Endothelial cell of hepatic sinusoid (primary cell): ENCODE results near the gene CBLB.

Experiments
- in situ Hi-C: cut with HindIII; loops from 2 replicates; pipeline ENCODE4 v1.10.0; 2017; ENCODE audit warnings: low sequenced_read_pairs

The CBLB gene

DNA sequence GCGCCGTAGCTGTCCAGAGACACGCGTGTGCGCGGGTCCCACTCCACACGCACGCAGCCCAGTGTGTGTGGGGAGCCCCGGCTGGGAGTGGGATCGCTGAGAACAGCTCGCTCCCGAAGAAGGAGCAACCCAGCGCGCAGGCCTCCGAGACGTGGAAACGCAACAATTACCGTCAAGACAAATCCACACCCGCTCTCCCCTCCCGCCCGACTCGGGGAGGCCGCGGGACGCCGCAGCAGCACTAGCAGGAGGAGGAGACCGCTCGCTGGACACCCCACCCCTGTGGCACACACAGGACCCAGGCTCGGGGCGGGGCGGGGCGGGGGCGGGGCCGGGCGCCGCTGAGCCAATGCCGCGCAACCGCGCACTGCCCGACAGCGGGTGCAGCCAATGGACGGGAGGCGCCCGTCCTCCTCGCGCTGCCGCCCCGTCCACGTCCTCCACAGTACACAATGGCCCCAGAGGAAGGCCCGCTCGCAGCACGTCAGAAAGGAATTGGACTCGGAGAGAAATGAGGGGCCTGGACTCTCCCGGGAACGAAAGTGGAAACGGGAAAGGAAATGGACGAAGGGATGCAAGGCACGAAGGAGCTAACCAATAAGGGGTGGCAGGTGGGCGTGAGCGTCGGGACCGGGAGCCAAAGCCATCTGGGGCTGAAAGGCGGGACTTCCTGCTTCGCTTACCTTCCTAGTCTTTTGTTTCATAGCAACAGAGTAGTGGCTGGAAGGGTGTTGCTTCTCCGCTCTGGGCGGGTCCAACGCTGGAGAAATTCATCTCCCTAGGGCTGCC is at the start of gene CBLB:
Gene CBLB (minus strand): TSS at position 271 of the 789 bp plus-strand sequence. CDS start 1,435 bp downstream, outside the sequence.
- in situ Hi-C loops: no loop called here

DNA sequence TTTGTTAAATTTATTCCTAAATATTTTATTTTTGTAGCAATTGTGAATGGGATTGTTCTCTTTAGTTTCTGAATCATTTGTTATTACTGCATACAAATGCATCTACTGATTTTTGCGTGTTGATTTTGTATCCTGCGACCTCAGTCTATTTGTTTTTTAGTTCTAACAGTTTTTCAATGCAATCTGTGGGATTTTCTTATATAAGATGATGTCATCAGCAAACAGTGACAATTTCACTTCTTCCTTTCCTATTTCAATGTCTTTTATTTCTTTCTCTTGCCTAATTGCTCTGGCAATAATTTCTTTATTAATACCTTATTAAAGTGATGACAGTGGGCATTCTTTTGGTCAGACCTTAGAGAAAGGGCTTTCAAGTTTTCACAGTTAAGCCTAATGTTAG is 48.0 kb upstream of the CBLB start:
- in situ Hi-C loops: no loop called here

DNA sequence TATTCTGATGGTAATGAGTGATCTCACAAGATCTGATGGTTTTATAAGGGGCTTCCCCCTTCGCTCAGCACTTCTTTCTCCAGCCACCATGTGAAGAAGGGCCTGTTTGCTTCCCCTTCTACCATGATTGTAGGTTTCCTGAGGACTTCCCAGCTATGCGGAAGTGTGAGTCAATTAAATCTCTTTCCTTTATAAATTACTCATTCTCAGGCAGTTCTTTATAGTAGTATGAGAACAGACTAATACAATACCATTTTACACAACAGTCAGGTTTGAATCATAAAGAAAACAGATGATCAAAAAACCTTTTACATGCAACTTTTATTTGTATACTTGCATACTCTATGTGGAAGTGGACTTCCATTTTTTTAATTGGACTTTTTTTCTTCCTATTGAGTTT is 46.7 kb upstream of the CBLB start:
- in situ Hi-C loops: no loop called here

DNA sequence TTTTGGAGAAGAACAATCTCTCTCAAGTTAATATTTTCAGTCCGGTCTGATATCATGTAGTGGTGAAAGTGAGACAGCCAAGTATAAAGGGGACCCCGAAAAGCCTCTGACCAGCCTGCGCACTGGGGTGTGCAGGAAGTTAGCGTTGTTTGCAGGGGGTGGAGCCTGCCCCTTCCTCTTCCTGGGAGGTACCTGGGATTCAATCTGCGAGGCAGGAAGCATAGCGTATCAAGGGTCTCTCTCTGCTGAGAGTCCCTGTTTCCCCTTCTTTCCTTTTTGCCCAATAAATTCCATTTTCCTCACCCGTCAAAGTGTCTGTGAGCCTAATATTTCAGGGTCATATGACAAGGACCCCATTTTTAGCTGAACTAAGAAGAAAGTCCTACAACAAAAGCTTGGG is 44.8 kb upstream of the CBLB start:
- in situ Hi-C loops: no loop called here

DNA sequence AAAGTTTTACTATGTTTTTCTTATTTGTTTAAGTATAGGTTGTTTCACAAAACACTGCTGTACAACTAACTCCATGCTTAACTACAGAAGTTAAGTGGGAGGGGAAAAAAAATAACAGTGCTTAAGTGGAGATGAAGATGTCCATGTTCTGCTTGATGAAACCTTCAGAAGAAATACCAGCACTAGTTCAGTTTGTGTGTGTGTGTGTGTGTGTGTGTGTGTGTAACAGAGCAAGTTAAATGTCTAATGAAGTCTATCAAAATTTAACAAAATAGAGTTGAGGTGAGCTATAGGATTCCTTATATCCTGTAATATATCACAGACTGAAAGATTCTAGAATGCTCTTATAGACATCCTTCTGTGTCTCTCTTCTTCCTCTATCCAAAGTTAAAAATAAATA is 44.1 kb upstream of the CBLB start:
- in situ Hi-C loops: no loop called here

DNA sequence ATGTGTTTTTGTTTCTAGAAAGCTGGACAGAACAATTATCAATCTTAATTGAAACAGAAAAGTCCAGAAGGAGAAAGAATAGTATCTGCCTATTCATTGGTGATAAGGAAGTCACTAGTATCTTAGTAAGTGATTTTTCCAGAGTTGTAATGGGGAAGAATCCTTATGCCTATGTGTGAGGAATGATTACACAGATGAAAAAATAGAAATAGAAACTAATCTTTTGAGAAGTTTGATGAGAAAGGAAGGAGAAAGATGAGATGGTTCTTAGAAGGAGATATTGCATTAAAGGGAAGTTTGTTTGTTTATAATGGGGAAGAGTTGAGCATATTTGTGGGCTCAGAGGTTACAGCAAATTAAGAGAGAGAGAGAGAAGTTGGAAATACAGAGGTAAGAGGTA is 42.7 kb upstream of the CBLB start:
- in situ Hi-C loops: no loop called here

DNA sequence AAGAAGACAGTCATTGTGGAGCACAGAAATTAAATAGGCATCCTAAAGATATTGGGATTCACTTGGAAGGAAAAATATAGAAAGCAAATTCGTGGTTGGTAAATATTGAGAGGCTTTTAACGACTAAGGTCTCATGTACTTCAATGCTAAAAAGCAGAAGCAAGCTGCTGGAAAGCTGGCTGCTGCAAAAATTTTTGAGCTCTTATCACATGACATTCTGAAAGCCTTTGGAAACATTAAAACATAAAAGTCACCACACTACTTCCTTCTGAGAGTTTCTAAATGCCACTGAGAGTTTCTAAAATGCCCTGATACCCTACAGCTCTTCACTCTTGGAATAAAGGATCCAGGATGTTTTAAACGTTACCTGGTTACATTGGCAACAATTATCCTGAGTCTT is 39.0 kb upstream of the CBLB start:
- in situ Hi-C loops: no loop called here

DNA sequence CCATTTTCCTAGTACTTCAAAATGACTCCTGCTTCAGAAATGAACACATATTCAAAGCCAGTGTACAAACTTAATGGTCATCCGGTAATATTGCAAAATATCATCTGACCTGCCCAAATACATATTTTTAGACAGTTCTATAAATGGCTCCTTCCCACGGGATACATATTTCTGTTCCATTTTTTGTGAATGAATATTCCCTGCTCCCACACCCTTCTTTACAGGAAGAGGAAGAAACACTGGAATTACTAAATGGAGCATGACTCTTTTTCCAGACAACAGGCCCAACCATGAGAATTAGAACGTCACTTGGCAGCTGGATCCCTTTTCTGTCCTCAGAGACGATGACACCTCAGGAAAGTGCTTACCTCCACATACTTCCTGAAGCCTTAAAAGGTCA is 38.0 kb upstream of the CBLB start:
- in situ Hi-C loops: no loop called here

DNA sequence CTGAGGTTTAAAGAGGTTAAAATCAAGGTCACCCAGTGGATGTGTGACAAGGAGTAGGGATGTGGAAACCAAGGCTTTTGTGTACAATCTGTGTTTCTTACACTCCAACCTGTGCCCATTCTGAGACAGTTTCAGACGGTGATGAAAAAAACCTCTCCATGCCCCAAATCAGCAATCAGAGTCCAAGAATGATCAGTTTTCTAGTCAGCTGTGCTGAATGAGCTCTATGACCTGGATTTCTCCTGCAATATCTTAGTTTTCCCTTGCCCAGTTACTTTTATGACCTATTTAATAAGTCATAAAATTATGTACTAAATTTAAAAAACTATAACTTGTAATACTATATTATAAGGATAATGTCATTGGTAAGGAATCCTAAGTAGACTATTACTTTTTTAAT is 37.5 kb upstream of the CBLB start:
- in situ Hi-C loops: no loop called here

DNA sequence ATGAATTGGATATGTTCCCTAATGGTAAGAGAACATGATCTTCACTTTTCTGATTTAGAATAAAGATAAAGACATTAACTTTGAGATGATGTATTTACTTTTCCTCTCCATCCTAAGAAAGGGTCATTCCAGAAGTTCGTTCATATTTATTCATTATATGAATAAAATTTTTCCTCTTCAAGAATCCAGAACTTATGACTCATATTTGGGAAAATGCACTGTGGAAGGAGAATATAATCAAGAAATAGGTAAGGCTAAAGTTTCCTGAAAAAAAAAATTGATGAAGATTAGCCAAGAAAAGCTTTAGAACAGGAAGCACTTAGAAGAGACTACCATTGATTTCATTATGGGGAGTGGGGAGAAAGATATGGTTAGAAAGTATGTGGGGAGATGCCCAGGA is 36.5 kb upstream of the CBLB start:
- in situ Hi-C loops: no loop called here

DNA sequence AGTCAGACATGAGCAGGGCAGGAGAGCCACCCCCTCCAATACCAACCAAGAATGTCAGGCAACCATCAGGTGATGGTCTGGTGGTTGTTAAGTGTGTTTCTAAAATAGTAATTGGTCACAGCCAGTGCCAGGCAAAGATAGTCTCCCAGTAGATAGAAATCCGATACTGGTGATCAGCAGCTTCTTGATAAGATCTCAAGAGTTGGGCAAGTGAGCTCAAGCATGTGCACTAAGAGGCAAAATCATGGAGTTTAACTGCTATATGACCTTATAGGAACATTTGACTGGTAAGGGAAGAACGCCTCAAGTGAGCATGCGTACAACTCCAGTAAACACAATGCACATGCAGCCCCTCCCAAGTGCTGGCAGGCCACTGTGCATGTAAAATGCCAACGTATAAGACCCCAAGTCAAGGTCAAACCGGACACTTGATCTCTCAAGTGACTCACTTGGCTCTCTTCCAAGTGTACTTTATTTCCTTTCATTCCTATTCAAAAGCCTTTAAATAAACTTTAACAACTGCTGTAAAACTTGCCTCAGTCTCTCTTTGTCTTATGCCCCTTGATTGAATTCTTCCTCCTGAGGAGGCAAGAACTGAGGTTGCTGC is 36.0 kb upstream of the CBLB start:
- in situ Hi-C loops: no loop called here

DNA sequence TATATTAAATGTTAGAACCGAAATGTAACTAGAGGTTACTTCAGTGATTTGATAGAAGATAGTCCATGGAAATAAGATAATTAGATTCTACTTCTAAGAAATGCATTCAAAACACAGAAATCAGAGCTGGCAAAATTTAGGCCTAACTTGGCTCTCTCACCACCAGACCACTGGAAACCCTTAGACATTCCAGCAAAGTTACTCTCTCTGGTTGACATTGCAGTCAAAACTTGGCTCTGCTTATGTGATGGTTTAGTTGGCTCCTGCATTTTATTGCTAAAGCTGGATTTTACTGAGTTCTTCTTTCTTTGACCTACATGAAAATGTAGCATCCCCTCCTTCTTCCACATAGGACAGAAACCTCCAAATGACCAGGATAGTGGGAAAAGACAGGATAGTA is 35.4 kb upstream of the CBLB start:
- in situ Hi-C loops: no loop called here

DNA sequence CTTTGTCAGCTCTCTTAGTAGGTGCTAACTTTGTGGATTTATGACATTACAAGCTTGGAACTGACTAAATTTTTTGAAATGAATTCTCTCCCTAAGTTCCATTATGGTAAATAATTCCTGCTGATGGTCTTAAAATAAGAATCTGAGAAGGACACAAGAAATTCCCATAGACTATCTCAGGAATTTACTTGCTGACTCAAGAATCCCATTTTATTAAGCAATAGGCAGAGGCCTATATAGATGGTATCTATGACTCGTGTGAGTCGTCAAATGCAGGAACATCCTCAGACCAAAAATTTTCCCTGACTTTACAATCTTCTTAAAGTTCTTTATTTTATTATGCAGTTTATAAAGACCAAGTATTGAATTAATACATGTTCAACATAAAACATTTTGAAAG is 30.7 kb upstream of the CBLB start:
- in situ Hi-C loops: no loop called here

DNA sequence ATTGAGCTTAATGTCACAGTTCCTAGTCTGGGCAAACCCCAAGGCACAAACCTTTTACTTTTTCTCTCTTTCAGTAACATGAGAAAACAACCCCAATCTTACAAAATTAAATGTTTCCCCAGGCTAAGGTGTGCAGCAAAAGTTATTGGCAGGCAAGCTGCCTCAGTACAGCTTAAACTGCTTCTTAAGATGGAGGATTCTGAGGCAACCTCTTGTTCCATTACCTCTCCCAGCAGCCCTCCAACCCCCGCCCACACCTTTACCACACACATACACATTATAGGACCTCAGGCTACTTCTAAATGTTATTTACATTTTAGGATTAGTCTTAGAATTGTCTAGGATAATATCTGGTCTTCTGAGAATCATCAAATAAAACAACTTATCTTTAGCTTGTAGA is 22.3 kb upstream of the CBLB start:
- in situ Hi-C loops: no loop called here

DNA sequence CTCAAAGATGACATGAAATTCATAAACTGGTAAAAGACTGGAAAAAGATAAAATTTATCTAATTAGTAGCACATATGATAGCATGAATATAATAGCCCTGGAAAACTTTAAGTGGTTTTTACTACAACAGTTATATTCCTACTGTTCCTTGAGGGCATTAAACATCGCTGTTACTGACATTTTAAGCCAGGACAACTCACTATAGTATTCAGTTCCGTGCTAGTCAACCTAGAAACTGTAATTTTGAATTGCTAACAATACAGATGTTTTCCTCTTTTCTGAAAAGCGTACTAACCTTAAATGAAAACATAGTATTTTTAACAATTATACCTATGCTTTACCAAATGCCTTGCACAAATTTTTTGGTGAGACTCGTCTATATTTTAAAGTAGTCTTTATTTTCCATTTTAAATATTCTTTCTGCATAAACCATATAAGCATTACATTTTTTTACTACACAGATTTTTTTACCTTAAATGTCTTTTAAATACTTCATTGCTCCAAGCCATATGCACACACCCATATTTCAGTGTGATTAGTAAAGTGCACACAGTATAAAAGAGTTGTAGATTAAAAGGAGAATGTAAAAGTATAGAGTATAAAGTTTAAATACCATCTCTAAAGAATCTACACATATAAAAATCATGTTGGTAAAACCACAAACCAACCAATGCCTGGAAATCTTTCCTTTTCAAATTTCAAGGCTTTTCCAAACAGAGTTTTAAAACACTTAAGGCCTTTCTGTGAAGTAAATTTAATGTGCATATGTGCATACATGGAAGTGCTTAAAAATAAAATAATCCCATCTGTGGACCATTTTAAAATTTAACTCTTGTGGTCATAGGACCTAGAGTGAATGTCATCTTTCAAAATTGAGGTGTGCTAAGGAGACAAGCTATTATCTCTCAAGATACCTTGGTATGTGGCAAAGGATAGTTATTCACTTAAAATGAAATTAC is 20.1 kb upstream of the CBLB start:
- in situ Hi-C loops: no loop called here

DNA sequence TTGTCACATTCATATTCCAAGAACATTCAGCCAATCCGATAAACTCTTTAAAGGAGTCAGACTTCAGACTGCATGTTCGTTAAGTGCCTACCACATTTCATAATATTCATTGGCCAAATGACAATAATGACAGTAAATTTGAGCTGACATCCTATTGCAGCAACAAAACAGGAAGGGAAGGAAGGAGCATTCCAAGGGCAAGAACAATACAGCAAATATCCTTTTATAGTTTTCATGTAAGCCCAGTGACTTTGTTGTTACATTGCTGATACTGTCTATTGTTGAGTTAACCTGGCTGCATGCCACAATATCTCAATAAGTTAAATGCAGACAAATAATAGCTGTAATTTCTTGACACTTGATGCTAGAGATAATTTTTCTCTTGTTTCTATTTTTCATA is 16.4 kb upstream of the CBLB start:
- in situ Hi-C loops: no loop called here

DNA sequence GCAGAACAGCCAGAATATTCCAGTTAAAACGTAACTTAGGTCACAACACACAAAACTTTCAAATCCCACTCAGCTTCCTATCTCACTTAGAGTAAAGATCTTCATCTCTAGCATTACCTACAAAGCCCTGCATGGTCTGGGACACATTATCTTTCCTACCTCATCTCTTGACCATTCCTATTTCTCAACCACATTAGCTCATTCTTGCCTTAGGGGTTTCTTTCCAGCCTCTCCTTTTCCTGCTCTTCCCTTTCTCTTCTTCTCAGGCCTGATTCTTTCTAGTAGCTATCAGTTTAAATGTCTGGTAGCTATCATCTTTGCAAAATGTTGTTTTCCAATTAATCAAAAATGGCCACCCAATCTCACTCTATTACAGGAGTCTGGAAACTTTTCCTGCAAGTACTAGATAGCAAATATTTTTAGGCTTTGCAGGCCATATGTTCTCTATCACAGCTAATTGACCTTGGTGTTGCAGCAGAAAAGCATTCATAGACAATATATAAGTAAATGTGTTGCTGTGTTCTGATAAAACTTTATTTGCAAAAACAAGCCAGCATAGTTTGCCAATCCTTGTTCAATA is 15.1 kb upstream of the CBLB start:
- in situ Hi-C loops: no loop called here

DNA sequence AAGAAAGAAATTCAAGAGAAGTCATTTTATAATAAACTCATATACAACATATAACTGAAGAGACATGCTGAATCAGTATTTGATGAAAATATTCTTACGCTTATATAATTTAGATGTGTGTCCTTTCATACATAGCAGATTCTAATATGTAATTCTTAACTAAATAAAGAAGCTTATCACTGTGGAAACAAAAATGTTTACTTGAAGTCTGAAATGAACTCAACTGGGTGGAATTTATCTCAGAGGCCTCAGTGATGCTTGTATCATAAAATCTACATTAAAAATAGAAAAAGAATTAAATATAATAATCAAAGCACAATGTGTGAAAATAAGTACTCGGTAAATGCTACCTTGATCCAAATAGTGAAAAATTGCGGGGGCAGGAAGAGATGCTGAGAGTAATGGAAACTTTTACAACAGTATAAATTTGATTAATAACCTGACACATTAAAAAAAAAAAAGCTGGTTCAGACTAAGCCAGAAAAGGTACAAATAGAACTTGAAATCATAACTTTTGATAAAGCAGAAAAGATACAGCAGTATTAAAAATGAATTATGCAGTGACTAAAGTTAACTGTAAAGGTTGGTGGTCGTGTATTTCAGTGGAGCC is 12.0 kb upstream of the CBLB start:
- in situ Hi-C loops: no loop called here

DNA sequence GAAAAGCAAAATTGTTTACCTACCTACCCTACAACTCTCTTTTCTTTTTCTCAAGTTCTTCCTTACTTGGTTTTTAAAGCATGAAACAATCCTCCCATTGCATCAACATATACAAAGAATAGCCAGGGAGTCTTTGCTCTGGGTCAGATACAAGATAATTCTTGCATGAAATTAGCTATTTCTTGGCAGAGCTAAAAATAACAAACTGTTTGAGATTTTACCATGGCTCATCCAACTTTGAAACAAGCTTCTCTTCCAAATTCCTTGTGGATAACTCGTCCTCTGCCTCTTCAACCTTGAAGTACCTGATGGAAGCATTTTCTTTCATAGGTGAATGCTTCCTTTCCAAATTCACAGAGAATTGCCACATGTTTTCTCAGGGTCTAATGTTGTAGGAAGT is 9.2 kb upstream of the CBLB start:
- in situ Hi-C loops: no loop called here

DNA sequence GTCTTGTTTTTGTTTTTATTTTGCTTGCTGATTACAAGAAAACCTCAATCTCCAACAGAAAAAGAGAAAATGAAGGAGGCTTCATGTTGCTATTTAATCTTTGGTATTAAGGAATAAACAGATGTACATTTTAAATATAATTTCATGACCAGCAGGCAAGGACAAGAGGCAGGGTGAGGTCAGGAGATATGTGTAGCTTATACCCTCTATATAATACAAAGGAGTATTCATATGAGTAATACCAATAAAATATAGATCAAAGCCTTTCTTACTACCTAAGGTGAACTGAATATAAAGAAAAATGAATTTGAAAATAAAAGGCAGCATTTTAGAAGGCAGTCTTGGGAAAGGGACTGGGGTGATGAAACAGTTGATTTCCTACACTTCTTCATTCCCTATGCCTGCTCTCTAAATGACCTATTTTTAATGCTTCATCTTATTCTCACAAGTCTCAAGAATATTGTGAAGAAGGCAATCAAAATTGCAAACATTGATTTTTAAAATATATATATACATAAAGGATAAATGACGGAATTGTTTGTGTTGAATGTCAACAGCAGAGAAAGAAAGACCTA is 8.6 kb upstream of the CBLB start:
- in situ Hi-C loops: no loop called here
